Testis (tissue), 3 donors: Measurements from ENCODE around the gene CKAP2. TPM values are rescaled to one million over a fixed set of nuclear protein-coding genes. Genes with fewer than 3 reads are reported as not detected.

Experiments
- DNase-seq: peaks from one replicate; pipeline ENCODE4 v3.0.0-alpha.2; 2019
- H3K27ac ChIP-seq, 2 donors: fragments of 200-600 bp; sonication (generic); one replicate each; pipeline ENCODE4 v1.5.1; 2019
- H3K27me3 ChIP-seq: fragments of 200-600 bp; sonication (generic); one replicate; pipeline ENCODE4 v1.5.1; 2019
- H3K36me3 ChIP-seq: fragments of 200-600 bp; sonication (generic); one replicate; pipeline ENCODE4 v1.5.1; 2017; ENCODE audit warnings: low read depth; ENCODE audit errors: missing control alignments
- H3K4me1 ChIP-seq: fragments of 200-600 bp; sonication (generic); one replicate; pipeline ENCODE4 v1.5.1; 2019
- H3K4me3 ChIP-seq, 2 donors: fragments of 200-600 bp; sonication (generic); one replicate each; pipeline ENCODE4 v1.5.1; 2017 to 2019
- H3K9me3 ChIP-seq: fragments of 200-600 bp; sonication (generic); one replicate; pipeline ENCODE4 v1.5.1; 2017
- POLR2A ChIP-seq: fragments of 450-650 bp; IDR thresholded peaks from one replicate; pipeline ENCODE4 v1.6.1; 2017; ENCODE audit warnings: antibody characterized with exemption, mild to moderate bottlenecking, moderate library complexity
- WGBS, 2 donors: methylation state at CpG; one replicate each; pipeline ENCODE4 v1.1.5; 2018; 5-methylcytosine and 5-hydroxymethylcytosine counted together
- intact Hi-C: fragments of 100-400 bp; cut with DNase I; formaldehyde crosslinking; loops from one replicate; pipeline ENCODE4 v1.15.1; 2023; ENCODE audit warnings: low total_unique reads
- polyA plus RNA-seq: library from polyadenylated mRNA; stranded (reverse); fragments of 350-450 nt; fragmentation: Illumina TruSeq; extraction: RNeasy Lipid Tissue Mini Kit (QIAGEN cat#74804); gene quantifications from one replicate; pipeline ENCODE4 v1.2.3, GENCODE V29; 2014; ENCODE audit warnings: low read depth, low replicate concordance; ENCODE audit not compliant: insufficient read depth
- total RNA-seq, 2 donors: library from RNA; depleted of rRNA; stranded (reverse); fragments of >200 nt; gene quantifications; one replicate each; pipeline ENCODE4 v1.2.3, GENCODE V29; 2016
- TF ChIP-seq, protein P1 (sequence below), 3 experiments: fragments of 450-650 bp in 2 of 3; fragments of 200-600 bp in 1 of 3; sonication (generic) in 1 of 3; IDR thresholded peaks; one replicate each; pipeline ENCODE4 v1.5.1; 2016 to 2019; ENCODE audit warnings: antibody characterized with exemption in 3 of 3, mild to moderate bottlenecking in 2 of 3, moderate library complexity in 1 of 3

The CKAP2 gene
- total and polyA plus RNA-seq, 3 donors from 2014 or later = 27.0 to 43.2 (median 33.8) TPM

DNA sequence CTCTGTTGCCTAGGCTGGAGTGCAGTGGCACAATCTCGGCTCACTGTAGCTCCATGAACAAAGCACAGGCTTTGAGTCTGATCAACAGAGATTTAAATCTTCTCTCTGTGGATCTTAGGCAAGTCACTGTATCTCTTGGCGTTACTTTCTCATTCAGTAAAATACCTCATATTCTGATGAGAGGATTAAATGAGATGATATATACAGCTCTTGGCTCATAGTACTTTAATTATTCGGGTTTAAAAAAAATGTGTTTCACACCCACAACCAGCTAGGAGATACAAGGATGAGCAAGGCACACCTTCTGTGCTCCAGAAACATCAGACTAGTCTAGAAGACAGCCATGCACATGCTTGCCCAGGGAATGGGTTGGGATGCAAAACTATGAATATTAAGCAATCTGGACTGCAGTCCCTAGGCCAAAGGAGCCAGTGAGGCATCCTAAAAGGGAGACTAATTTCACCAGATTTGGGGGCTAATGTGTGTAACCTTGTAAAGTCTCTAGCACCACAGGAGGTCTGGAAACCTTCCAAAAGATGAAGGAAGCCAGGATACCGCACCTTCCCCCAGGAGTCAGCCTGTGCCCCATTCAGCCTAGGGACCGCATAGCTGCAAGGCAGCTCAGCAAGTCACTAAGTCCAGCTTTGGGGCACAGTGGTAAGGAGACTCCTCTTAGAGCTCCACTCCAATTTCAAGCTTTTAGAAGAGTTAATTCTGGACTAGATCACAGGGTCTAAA, 7.3 kb upstream of the CKAP2 start:
- no peak overlapping the region for H3K4me3 ChIP-seq
- WGBS, 2 donors = 80 to 90% methylated on average over 3 to 5 of the region's 5 CpGs
- no peaks in the 10 kb centered on the region for H3K27me3 ChIP-seq
- intact Hi-C loops = no loop called here
- H3K36me3 ChIP-seq = no peaks in the 10 kb centered on the region
- TF ChIP-seq, protein P1, sequence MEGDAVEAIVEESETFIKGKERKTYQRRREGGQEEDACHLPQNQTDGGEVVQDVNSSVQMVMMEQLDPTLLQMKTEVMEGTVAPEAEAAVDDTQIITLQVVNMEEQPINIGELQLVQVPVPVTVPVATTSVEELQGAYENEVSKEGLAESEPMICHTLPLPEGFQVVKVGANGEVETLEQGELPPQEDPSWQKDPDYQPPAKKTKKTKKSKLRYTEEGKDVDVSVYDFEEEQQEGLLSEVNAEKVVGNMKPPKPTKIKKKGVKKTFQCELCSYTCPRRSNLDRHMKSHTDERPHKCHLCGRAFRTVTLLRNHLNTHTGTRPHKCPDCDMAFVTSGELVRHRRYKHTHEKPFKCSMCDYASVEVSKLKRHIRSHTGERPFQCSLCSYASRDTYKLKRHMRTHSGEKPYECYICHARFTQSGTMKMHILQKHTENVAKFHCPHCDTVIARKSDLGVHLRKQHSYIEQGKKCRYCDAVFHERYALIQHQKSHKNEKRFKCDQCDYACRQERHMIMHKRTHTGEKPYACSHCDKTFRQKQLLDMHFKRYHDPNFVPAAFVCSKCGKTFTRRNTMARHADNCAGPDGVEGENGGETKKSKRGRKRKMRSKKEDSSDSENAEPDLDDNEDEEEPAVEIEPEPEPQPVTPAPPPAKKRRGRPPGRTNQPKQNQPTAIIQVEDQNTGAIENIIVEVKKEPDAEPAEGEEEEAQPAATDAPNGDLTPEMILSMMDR (IDR thresholded peaks at IDR 0.05) = no peak
- no peak for TF ChIP-seq POLR2A
- H3K9me3 ChIP-seq = no peaks in the 10 kb centered on the region
- no peak for DNase-seq
- H3K4me1 ChIP-seq = peaks cover 5% of the 10 kb centered on the region
- H3K27ac ChIP-seq = no peak overlapping the region

GRCh38 chr13:52449331-52450011, 5.8 kb upstream of the CKAP2 start:
- peaks cover 5% of the 10 kb centered on the region for H3K4me1 ChIP-seq
- no peaks in the 10 kb centered on the region for H3K36me3 ChIP-seq
- 4% methylated on average over 10 of the region's 10 CpGs for WGBS, 2 donors
- peak overlapping the region; percentile 79 to 93 for H3K4me3 ChIP-seq
- peak overlapping the region; percentile 69 to 96 for H3K27ac ChIP-seq
- intact Hi-C loops = loop anchor here (10.0 kb wide), 1 partner anchor 105 kb away; no protein-coding TSS in a partner anchor
- no peaks in the 10 kb centered on the region for H3K27me3 ChIP-seq
- no peaks in the 10 kb centered on the region for H3K9me3 ChIP-seq
- DNase-seq = no peak
- TF ChIP-seq, protein P1 (IDR thresholded peaks at IDR 0.05) = no peak
- TF ChIP-seq POLR2A = no peak

DNA sequence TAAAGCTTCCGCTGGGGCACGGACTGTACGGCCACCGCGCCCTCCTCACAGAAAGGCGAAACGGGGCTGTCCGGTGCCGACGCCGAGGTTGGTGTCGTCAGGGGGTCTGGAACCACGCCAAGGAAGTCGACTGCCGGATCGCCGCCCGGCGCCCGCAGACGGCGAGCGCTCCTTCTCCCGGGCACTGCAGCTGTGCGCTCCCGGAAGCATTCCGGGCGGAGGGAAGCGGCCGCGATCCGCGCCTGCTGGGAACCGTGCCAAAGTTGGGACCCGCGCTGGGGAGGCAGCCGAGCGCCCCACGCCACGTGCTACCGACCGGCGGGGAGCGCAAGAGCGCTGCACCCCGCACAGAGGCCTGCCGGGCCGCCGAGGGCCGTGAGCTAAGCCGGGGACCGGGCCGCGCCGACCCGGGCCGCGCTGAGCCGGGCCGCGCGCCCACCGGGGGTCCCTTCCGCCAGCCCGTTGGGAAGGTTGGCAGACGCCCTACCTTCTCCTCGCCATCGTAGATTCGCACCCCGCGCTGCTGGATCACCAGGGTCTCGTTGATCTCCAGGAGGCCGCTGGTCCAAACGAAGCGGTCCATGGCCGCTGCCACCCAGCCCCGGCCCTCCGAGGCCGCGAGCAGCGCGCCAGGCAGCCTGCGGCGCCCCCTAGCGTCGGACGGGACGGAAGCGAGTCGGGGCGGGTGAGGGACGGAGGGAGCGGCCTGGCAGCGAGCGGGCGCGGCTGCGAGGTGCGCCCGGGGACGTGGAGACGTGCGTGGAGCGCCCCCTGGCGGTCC, 5.1 kb upstream of the CKAP2 start, which contains the start of gene VPS36:
Gene VPS36, minus strand, starts transcription at position 623 of the 781 bp plus-strand sequence. Its CDS starts 40 bp downstream, at position 583.
- Histone ChIP-seq H3K36me3 (no peaks in the 10 kb centered on the region), H3K4me1 (peaks cover 5% of the 10 kb centered on the region), H3K9me3 (no peaks in the 10 kb centered on the region), H3K4me3 (peak within 1 kb of the TSS; percentile 79 to 93), H3K27ac (peak within 1 kb of the TSS; percentile 69 to 96), H3K27me3 (no peaks in the 10 kb centered on the region)
- TF ChIP-seq POLR2A = peak; percentile 15
- TF ChIP-seq, protein P1 (IDR thresholded peaks at IDR 0.05) = peak; percentile 99 to 100 (median 99)
- intact Hi-C loops = loop anchor here (10.0 kb wide), 1 partner anchor 105 kb away; no protein-coding TSS in a partner anchor
- 0% methylated on average over 29 to 87 of the region's 105 CpGs for WGBS, 2 donors
- DNase-seq = peak; percentile 97

- no peaks in the 10 kb centered on the region for H3K27me3 ChIP-seq
- peaks cover 5% of the 10 kb centered on the region for H3K4me1 ChIP-seq
- H3K36me3 ChIP-seq = no peaks in the 10 kb centered on the region
- H3K27ac ChIP-seq = no peak overlapping the region
- TF ChIP-seq POLR2A = no peak
- TF ChIP-seq, protein P1 (IDR thresholded peaks at IDR 0.05) = no peak
- DNase-seq = no peak
- intact Hi-C loops = loop anchor here (10.0 kb wide), 1 partner anchor 106 kb away; no protein-coding TSS in a partner anchor
- peak overlapping the region; percentile 21 to 93 for H3K4me3 ChIP-seq
- WGBS, 2 donors = 4 to 7% methylated on average over 6 to 8 of the region's 8 CpGs
- H3K9me3 ChIP-seq = no peaks in the 10 kb centered on the region
Observed at GRCh38 chr13:52450793-52451116, 4.5 kb upstream of the CKAP2 start.
